ENCODE measurements around the gene CDRT15L2.
"Not testable (repeated sequence)": the region's sequence is repeated elsewhere in the genome, so short reads cannot be mapped to it uniquely, and the experiment has no call there.

CDRT15L2 gene

DNA sequence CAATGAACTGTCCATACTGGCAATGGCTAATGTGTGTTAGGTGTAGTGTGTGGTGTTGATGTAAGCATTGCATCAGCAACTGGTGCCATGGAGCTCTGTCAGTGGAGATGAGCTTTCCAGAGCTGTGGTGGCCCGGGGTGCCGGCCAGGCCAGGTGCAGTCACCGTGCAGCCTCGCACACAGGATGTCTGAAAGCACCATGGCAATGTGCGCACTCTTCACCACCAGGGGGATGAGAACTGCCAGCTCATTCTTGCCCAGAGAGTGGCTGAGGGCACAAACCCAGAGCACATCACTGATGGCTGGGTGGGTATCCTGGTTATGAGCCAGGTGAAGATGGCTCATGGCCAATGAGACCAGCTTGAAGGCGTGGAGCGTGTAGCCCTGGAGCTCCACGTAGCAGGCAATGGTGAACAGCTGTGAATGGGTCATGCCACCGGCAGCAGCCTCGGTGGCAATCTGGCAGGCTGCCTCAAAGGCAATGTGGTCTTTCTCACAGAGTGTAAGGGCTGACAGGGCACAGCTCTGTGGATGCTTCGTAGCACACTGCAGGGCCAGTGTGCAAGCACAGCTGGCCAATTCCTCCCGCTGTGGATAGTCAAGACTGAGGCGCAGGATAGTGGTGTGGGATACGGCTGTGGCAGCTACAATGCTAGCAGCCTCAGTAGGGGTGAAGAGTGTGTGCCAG is 4.5 kb downstream of the CDRT15L2 start:
- DNase-seq, result not testable (repeated sequence)

- not testable (repeated sequence) for DNase-seq
Observed at GRCh38 chr17:20588744-20589453, 9.4 kb downstream of the CDRT15L2 start.

DNA sequence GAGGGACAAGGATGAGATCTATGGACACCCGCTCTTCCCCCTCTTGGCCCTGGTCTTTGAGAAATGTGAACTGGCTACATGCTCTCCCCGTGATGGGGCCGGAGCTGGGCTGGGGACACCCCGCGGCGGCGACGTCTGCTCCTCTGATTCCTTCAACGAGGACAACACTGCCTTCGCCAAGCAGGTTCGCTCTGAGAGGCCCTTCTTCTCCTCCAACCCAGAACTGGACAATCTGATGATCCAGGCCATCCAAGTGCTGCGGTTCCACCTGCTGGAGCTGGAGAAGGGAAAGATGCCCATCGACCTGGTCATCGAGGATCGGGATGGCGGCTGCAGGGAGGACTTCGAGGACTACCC is 9.9 kb downstream of the CDRT15L2 start:
- not testable (repeated sequence) for DNase-seq

DNA sequence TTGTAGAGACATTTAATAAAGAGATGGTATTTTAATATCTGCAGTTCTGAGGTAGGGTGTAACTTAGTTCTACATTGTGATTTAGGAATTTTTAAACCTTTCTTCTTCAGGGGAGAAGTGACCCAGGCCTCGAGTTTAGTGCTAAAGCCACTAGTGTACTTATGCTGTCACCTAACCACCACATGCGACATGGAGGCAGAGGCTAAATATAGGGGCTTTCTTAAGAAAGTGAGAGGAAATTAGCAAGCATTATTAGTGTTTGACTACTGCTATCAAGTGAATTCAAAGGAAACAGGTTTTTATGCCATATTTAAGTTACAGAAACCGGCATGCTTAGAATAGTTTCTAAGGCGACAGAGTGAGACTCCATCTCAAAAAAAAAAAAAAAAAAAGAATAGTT is 11.5 kb downstream of the CDRT15L2 start:
- not testable (repeated sequence) for DNase-seq

GRCh38 chr17:20605568-20605967 is 26.0 kb downstream of the CDRT15L2 start:
- DNase-seq, result not testable (repeated sequence)

GRCh38 chr17:20609490-20609889 is 30.0 kb downstream of the CDRT15L2 start:
- DNase-seq, result not testable (repeated sequence)

GRCh38 chr17:20611309-20611708 is 31.8 kb downstream of the CDRT15L2 start:
- DNase-seq, result no peak

GRCh38 chr17:20612635-20613034 is 33.1 kb downstream of the CDRT15L2 start:
- no peak for DNase-seq

- no peak for DNase-seq
Observed at GRCh38 chr17:20613248-20613647, 33.7 kb downstream of the CDRT15L2 start.

DNA sequence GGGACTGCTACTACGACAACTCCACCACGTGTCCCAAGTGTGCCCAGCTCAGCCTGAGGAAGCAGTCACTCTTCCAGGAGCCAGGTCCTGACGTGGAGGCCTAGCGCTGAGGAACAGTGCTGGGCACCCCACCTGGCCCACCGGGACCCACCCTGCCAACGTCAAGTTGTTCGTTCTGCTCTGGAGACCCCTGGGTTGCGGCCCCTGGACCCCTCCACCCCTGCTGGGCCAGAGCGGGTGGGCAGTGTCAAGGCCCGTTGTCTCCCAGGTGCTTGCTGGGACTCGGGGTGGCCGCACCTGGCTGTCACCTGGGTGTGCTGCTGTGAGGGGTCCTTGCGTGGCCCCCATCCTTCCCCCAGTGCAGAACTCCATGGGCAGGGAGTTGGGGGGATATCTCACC is 34.4 kb downstream of the CDRT15L2 start:
- DNase-seq, result no peak

DNA sequence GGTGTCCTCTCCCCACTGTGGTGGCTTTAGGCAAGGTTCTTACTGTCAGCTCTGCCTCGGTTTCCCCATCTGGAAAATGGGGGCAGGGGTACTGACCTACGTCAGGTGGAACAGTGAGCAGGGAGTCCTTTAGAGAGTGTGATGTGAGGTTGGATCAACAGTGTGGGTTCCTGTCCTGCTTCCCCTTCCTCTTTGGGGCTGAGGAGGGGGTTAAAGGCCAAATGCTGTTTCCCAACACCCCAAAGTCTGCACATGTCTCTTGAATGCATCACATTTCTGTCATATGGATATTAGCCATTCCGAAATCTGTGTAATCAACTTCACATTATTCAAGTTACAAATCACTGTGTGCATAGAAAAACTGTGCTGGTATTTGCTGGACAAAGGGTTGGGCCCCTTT is 35.9 kb downstream of the CDRT15L2 start:
- DNase-seq, result not testable (repeated sequence)

All from KG1 (cell line).